GM12878 (cell line): Measurements from ENCODE around the gene CNIH2. TPM values are rescaled to one million over a fixed set of nuclear protein-coding genes. Genes with fewer than 3 reads are reported as not detected.

Experiments
- ATAC-seq: fragments of 200-7000 bp; cut with Tn5 transposase; 3 replicates; pipeline ENCODE4 v1.9.1; 2020; ENCODE audit warnings: mild to moderate bottlenecking, moderate library complexity
- BruUV-seq: library from RNA; stranded (reverse); fragments of 400-500 nt; replicated peaks from 2 replicates; lab custom pipeline; 2021; lab: Mats Ljungman, UMichigan
- CTCF ChIA-PET: fragments of 300-600 bp; sonication (Branson Sonifier 250); formaldehyde crosslinking; extraction: SDS; loops from one replicate; lab custom pipeline; 2021; ENCODE audit warnings: inconsistent platforms; lab: Yijun Ruan, JAX
- POLR2A ChIA-PET: fragments of 350-600 bp; formaldehyde crosslinking; extraction: SDS; loops from one replicate; lab custom pipeline; 2021; ENCODE audit warnings: inconsistent platforms; lab: Charles Lee
- RAD21 ChIA-PET: fragments of 300-600 bp; sonication (Branson Sonifier 250); formaldehyde crosslinking; loops from one replicate; lab custom pipeline; 2023; ENCODE audit warnings: antibody characterized with exemption; ENCODE audit not compliant: unreplicated experiment; lab: Charles Lee
- SMC1A ChIA-PET: fragments of 300-600 bp; sonication (Branson Sonifier 250); formaldehyde crosslinking; loops from one replicate; lab custom pipeline; 2023; ENCODE audit not compliant: unreplicated experiment, uncharacterized antibody; lab: Charles Lee
- DNase-seq: peaks from one replicate; pipeline ENCODE4 v3.0.0-alpha.2; 2011; ENCODE audit warnings: low read depth, low spot score
- FAIRE-seq: peaks from 3 replicates; lab custom pipeline; 2011; peaks lifted over from hg19 to GRCh38; lab: Jason Lieb, UNC
- H2AFZ ChIP-seq: 2 replicates; pipeline ENCODE4 v1.6.0; 2011; ENCODE audit warnings: low read depth, low read length, control low read depth; ENCODE audit not compliant: control insufficient read depth
- H3K27ac ChIP-seq: 2 replicates; pipeline ENCODE4 v1.5.1; 2011; ENCODE audit warnings: control low read depth; ENCODE audit not compliant: control insufficient read depth, insufficient read depth
- H3K27me3 ChIP-seq, 2 experiments: replicated peaks in 1 of 2; 2 replicates each; pipeline versions ENCODE4 v1.6.0 to v1.6.1; 2011; ENCODE audit warnings: low read length in 1 of 2; ENCODE audit not compliant: control insufficient read depth in 2 of 2, insufficient read depth in 2 of 2
- H3K36me3 ChIP-seq, 2 experiments: 2 replicates each; pipeline ENCODE4 v1.5.1; 2011; ENCODE audit warnings: low read length in 1 of 2; ENCODE audit not compliant: control insufficient read depth in 2 of 2, insufficient read depth in 2 of 2
- H3K4me1 ChIP-seq: 2 replicates; pipeline ENCODE4 v1.6.1; 2011; ENCODE audit warnings: mild to moderate bottlenecking, low read length, moderate library complexity, mixed read lengths; ENCODE audit not compliant: control insufficient read depth, insufficient read depth
- H3K4me2 ChIP-seq: 2 replicates; pipeline ENCODE4 v1.6.0; 2011; ENCODE audit warnings: control low read depth; ENCODE audit not compliant: control insufficient read depth, insufficient read depth
- H3K4me3 ChIP-seq: fragments of 200-600 bp; sonication (generic); 2 replicates; pipeline ENCODE4 v1.5.1; 2016
- H3K79me2 ChIP-seq: 2 replicates; pipeline ENCODE4 v1.6.0; 2011; ENCODE audit warnings: low read length; ENCODE audit not compliant: control insufficient read depth, insufficient read depth
- H3K9ac ChIP-seq: 2 replicates; pipeline ENCODE4 v1.8.0; 2011; ENCODE audit warnings: low read length, control low read depth, mixed read lengths; ENCODE audit not compliant: control insufficient read depth, insufficient read depth
- H3K9me3 ChIP-seq: replicated peaks from 3 replicates; pipeline ENCODE4 v1.5.1; 2011; ENCODE audit warnings: mild to moderate bottlenecking, low read length; ENCODE audit not compliant: control insufficient read depth, insufficient read depth
- H4K20me1 ChIP-seq: 2 replicates; pipeline ENCODE4 v1.6.0; 2011; ENCODE audit not compliant: control insufficient read depth, insufficient read depth
- BRCA1 ChIP-seq: IDR thresholded peaks from 2 replicates; pipeline ENCODE4 v1.6.1; 2011; ENCODE audit warnings: low read depth, low read length, improper control_type of control experiment
- CBX5 ChIP-seq: sonication (generic); IDR thresholded peaks from 2 replicates; pipeline ENCODE4 v1.6.1; 2016; ENCODE audit warnings: low read depth, moderate library complexity, mild to moderate bottlenecking, inconsistent platforms
- CUX1 ChIP-seq: IDR thresholded peaks from 2 replicates; pipeline ENCODE4 v1.6.1; 2012; ENCODE audit warnings: improper control_type of control experiment, low read depth, low read length; ENCODE audit not compliant: insufficient replicate concordance
- DPF2 ChIP-seq: fragments of 450-650 bp; IDR thresholded peaks from 2 replicates; pipeline ENCODE4 v1.6.1; 2017; ENCODE audit warnings: mild to moderate bottlenecking
- GABPA ChIP-seq: IDR thresholded peaks from 2 replicates; pipeline ENCODE4 v1.6.1; 2014; ENCODE audit warnings: antibody characterized with exemption, low read depth, mild to moderate bottlenecking, inconsistent platforms
- HDAC6 ChIP-seq: fragments of 200-600 bp; sonication (generic); IDR thresholded peaks from one replicate; pipeline ENCODE4 v1.8.0; 2017; ENCODE audit warnings: antibody characterized with exemption; ENCODE audit not compliant: unreplicated experiment
- JUNB ChIP-seq: IDR thresholded peaks from 2 replicates; pipeline ENCODE4 v1.6.1; 2016; ENCODE audit warnings: antibody characterized with exemption, mild to moderate bottlenecking
- MAX ChIP-seq: IDR thresholded peaks from 2 replicates; pipeline ENCODE4 v1.6.1; 2012; ENCODE audit warnings: low read depth, low read length, improper control_type of control experiment
- MYB ChIP-seq: fragments of 150-350 bp; IDR thresholded peaks from 2 replicates; pipeline ENCODE4 v1.6.1; 2014; ENCODE audit warnings: mild to moderate bottlenecking, low read depth, low read length, borderline replicate concordance
- NFIC ChIP-seq: IDR thresholded peaks from 2 replicates; pipeline ENCODE4 v1.6.1; 2012; ENCODE audit warnings: low read depth, mild to moderate bottlenecking, inconsistent platforms, low read length, moderate library complexity
- TAF1 ChIP-seq: IDR thresholded peaks from 2 replicates; pipeline ENCODE4 v1.6.1; 2011; ENCODE audit warnings: mild to moderate bottlenecking, low read depth, low read length, borderline replicate concordance
- TBL1XR1 ChIP-seq: IDR thresholded peaks from 2 replicates; pipeline ENCODE4 v1.6.1; 2012; ENCODE audit warnings: low read depth, low read length, improper control_type of control experiment
- ZBTB40 ChIP-seq: fragments of 450-650 bp; IDR thresholded peaks from 2 replicates; pipeline ENCODE4 v1.6.1; 2016; ENCODE audit warnings: mild to moderate bottlenecking, moderate library complexity, borderline replicate concordance
- ZNF274 ChIP-seq: IDR thresholded peaks from one replicate; pipeline ENCODE4 v1.8.0; 2011; ENCODE audit not compliant: insufficient read length, insufficient read depth
- WGBS: methylation state at CpG from one replicate; pipeline ENCODE4 v1.1.6; 2016; ENCODE audit warnings: low lambda C conversion rate; ENCODE audit not compliant: insufficient replicate concordance, insufficient coverage; ENCODE audit errors: missing lambda C conversion rate; 5-methylcytosine and 5-hydroxymethylcytosine counted together
- in situ Hi-C: fragments of 300-500 bp; cut with MboI; formaldehyde crosslinking; loops from 9 replicates; pipeline ENCODE4 v1.14.3; 2018; ENCODE audit warnings: mixed read lengths
- intact Hi-C: fragments of 100-400 bp; cut with micrococcal nuclease; formaldehyde crosslinking; loops from one replicate; pipeline ENCODE4 v1.14.2; 2022; ENCODE audit not compliant: unreplicated experiment
- polyA plus RNA-seq, 11 experiments: library from polyadenylated mRNA; depleted of rRNA in 4 of 11; unstranded in 6 of 11; stranded (reverse) in 5 of 11; fragments of >200 nt; fragmentation: Nextera tagmentation in 4 of 11; fragmentation: Illumina TruSeq in 1 of 11; extraction: Ambion mirVana in 4 of 11; extraction: Trizol in 1 of 11; gene quantifications; 1 replicate in 1 of 11; 2 replicates in 10 of 11; pipeline versions ENCODE4 v1.2.1 to v1.2.3, GENCODE V29; 2011 to 2016; ENCODE audit warnings: inconsistent platforms in 2 of 11, missing spikeins in 2 of 11, low read depth in 1 of 11
- total RNA-seq, 4 experiments: library from RNA; depleted of rRNA in 3 of 4; stranded (reverse); fragments of >200 nt in 3 of 4; fragmentation: Illumina TruSeq in 1 of 4; extraction: Trizol in 1 of 4; gene quantifications; 2 replicates each; pipeline versions ENCODE4 v1.2.1 to v1.2.3, GENCODE V29; 2013 to 2021

Gene CNIH2
- total and polyA plus RNA-seq, 10 of the 15 experiments (the other 5 are each of a cell fraction or from before 2014, with no cell fraction given), result 0.07 to 1.3 (median 0.68) TPM; not detected in 2

DNA sequence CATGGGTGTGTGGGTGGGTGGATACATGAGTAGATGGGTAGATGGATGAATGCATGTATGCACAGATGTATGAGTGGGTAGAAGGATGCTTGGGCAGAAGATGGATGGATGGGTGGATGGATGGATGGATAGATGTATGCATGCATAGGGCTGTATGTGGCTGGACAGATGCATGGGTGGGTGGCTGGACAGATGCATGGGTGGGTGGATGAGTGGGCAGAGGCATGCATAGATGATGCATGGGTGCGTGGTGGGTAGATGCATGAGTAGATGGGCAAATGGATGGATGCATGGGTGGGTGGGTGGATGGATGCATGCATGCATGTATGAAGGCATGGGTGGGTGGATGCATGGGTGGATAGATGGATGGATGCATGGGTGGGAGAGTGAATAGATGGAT, 45.7 kb downstream of the CNIH2 start (continued):
- TF ChIP-seq DPF2 (no peak), HDAC6 (no peak), MAX (no peak)

- ChIA-PET CTCF (interaction anchor here (3.8 kb wide), 1 partner anchor 13 kb away, joined by 34 read pairs; no protein-coding TSS in a partner anchor), POLR2A (no interaction called here), SMC1A (interaction anchor here (3.4 kb wide), 1 partner anchor 13 kb away, joined by 12 read pairs; no protein-coding TSS in a partner anchor), RAD21 (interaction anchor here (1.0 kb wide), 1 partner anchor 11 kb away, joined by 3 read pairs; no protein-coding TSS in a partner anchor)
- in situ Hi-C loops, result no loop called here
- no peaks in the 10 kb centered on the region for H4K20me1 ChIP-seq
- H3K27ac ChIP-seq, result no peak overlapping the region
- intact Hi-C loops, result no loop called here
- no peak overlapping the region for H3K4me2 ChIP-seq
- peaks cover 10% of the 10 kb centered on the region; the same call in 1 of the 2 replicates for H3K4me1 ChIP-seq
- H3K27me3 ChIP-seq, result no peaks in the 10 kb centered on the region; a peak in 1 of 4 replicates
- H3K9me3 ChIP-seq, result no peaks in the 10 kb centered on the region; the same call in 2 of the 3 replicates
- 42% methylated on average over 10 of the region's 10 CpGs for WGBS
- no TSS peak for BruUV-seq
- no peaks in the 10 kb centered on the region for H3K79me2 ChIP-seq
- no peak for DNase-seq
- ATAC-seq, result no peak
- H3K9ac ChIP-seq, result no peak overlapping the region
- H3K36me3 ChIP-seq, result no peaks in the 10 kb centered on the region
- H3K4me3 ChIP-seq, result no peak overlapping the region
- no peak overlapping the region for H2AFZ ChIP-seq
- no peak for FAIRE-seq
- TF ChIP-seq CUX1, result no peak
- TF ChIP-seq GABPA, result no peak
- TF ChIP-seq NFIC, result no peak
- TF ChIP-seq BRCA1, result no peak
- no peak for TF ChIP-seq TAF1
- TF ChIP-seq ZBTB40, result no peak
- no peak for TF ChIP-seq ZNF274
- TF ChIP-seq JUNB, result no peak
- TF ChIP-seq CBX5, result no peak
- TF ChIP-seq TBL1XR1, result no peak
- TF ChIP-seq MYB, result no peak
Measured at GRCh38 chr11:66324664-66325063, 46.7 kb downstream of the CNIH2 start.
